Smooth muscle cell (in vitro differentiated cells): ENCODE measurements around the gene ZNF615. TPM values are rescaled to one million over a fixed set of nuclear protein-coding genes. Genes with fewer than 3 reads are reported as not detected.
A peak's percentile ranks its signal among the peaks of the same experiment; 100 is the strongest.
"Not testable (repeated sequence)": the region's sequence is repeated elsewhere in the genome, so short reads cannot be mapped to it uniquely, and the experiment has no call there.

Source experiments
- DNase-seq: peaks from one replicate; lab custom pipeline; 2025; ENCODE audit not compliant: unreplicated experiment; lab: John Stamatoyannopoulos, UW
- H2AFZ ChIP-seq: fragments of 200-600 bp; sonication (generic); 2 replicates; pipeline ENCODE4 v1.6.0; 2016; ENCODE audit warnings: antibody characterized with exemption, low read depth, mild to moderate bottlenecking
- H3F3A ChIP-seq: fragments of 200-600 bp; sonication (generic); 2 replicates; pipeline ENCODE4 v1.6.0; 2017; ENCODE audit warnings: antibody characterized with exemption, low read depth
- H3K27ac ChIP-seq: fragments of 200-600 bp; sonication (generic); 2 replicates; pipeline ENCODE4 v1.5.1; 2016; ENCODE audit warnings: low read depth, mild to moderate bottlenecking
- H3K27me3 ChIP-seq: fragments of 200-600 bp; sonication (generic); 2 replicates; pipeline ENCODE4 v1.6.1; 2016; ENCODE audit warnings: low read depth, mild to moderate bottlenecking
- H3K36me3 ChIP-seq: fragments of 200-600 bp; sonication (generic); 2 replicates; pipeline ENCODE4 v1.5.1; 2016; ENCODE audit warnings: low read depth
- H3K4me1 ChIP-seq: fragments of 200-600 bp; sonication (generic); 2 replicates; pipeline ENCODE4 v1.5.1; 2016; ENCODE audit warnings: low read depth
- H3K4me2 ChIP-seq: fragments of 200-600 bp; sonication (generic); 2 replicates; pipeline ENCODE4 v1.6.0; 2016; ENCODE audit warnings: mild to moderate bottlenecking
- H3K4me3 ChIP-seq: fragments of 200-600 bp; sonication (generic); 2 replicates; pipeline ENCODE4 v1.5.1; 2016; ENCODE audit warnings: mild to moderate bottlenecking
- H3K79me2 ChIP-seq: fragments of 200-600 bp; sonication (generic); 2 replicates; pipeline ENCODE4 v1.6.0; 2016; ENCODE audit warnings: low read depth, mild to moderate bottlenecking
- H3K9ac ChIP-seq: fragments of 200-600 bp; sonication (generic); 2 replicates; pipeline ENCODE4 v1.6.0; 2016; ENCODE audit warnings: low read depth
- H3K9me3 ChIP-seq: fragments of 200-600 bp; sonication (generic); replicated peaks from 2 replicates; pipeline ENCODE4 v1.5.1; 2016; ENCODE audit warnings: low read depth
- H4K20me1 ChIP-seq: fragments of 200-600 bp; sonication (generic); 2 replicates; pipeline ENCODE4 v1.6.0; 2016; ENCODE audit warnings: low read depth
- WGBS: methylation state at CpG from one replicate; pipeline ENCODE4 v1.1.7; 2016; ENCODE audit warnings: low lambda C conversion rate; 5-methylcytosine and 5-hydroxymethylcytosine counted together
- polyA plus RNA-seq: library from polyadenylated mRNA; unstranded; fragments of >200 nt; fragmentation: Nextera tagmentation; extraction: Ambion mirVana; gene quantifications from 2 replicates; pipeline ENCODE4 v1.2.1, GENCODE V29; 2016
- total RNA-seq: library from RNA; depleted of rRNA; stranded (reverse); fragments of >200 nt; gene quantifications from 2 replicates; pipeline ENCODE4 v1.2.3, GENCODE V29; 2014
- TF ChIP-seq, protein P1 (sequence below): fragments of 200-600 bp; sonication (generic); IDR thresholded peaks from 2 replicates; pipeline ENCODE4 v1.5.1; 2017; ENCODE audit warnings: borderline replicate concordance, mild to moderate bottlenecking, antibody characterized with exemption; ENCODE audit not compliant: insufficient read depth, poor library complexity, severe bottlenecking

Gene ZNF615
- total and polyA plus RNA-seq, 2 experiments from 2014 or later = 4.5 to 23.6 TPM

- Histone ChIP-seq H3K4me3 (no peak overlapping the region), H3K36me3 (peaks cover 38% of the 10 kb centered on the region), H4K20me1 (no peaks in the 10 kb centered on the region), H3K4me2 (no peak overlapping the region), H3K27me3 (no peaks in the 10 kb centered on the region), H2AFZ (no peak overlapping the region), H3F3A (no peaks in the 10 kb centered on the region), H3K4me1 (no peaks in the 10 kb centered on the region), H3K9ac (no peak overlapping the region), H3K27ac (no peak overlapping the region), H3K9me3 (peaks cover 34% of the 10 kb centered on the region), H3K79me2 (no peaks in the 10 kb centered on the region)
- no peak for DNase-seq
- WGBS = 80% methylated on average over 4 of the region's 4 CpGs
- TF ChIP-seq, protein P1, sequence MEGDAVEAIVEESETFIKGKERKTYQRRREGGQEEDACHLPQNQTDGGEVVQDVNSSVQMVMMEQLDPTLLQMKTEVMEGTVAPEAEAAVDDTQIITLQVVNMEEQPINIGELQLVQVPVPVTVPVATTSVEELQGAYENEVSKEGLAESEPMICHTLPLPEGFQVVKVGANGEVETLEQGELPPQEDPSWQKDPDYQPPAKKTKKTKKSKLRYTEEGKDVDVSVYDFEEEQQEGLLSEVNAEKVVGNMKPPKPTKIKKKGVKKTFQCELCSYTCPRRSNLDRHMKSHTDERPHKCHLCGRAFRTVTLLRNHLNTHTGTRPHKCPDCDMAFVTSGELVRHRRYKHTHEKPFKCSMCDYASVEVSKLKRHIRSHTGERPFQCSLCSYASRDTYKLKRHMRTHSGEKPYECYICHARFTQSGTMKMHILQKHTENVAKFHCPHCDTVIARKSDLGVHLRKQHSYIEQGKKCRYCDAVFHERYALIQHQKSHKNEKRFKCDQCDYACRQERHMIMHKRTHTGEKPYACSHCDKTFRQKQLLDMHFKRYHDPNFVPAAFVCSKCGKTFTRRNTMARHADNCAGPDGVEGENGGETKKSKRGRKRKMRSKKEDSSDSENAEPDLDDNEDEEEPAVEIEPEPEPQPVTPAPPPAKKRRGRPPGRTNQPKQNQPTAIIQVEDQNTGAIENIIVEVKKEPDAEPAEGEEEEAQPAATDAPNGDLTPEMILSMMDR = no peak
These were observed 36.4 kb downstream of the ZNF615 start for GRCh38 chr19:51971624-51972023.

GRCh38 chr19:51970718-51971117 lies 37.3 kb downstream of the ZNF615 start:
- H3K9me3 ChIP-seq = peaks cover 41% of the 10 kb centered on the region
- H3K36me3 ChIP-seq = peaks cover 42% of the 10 kb centered on the region

DNA sequence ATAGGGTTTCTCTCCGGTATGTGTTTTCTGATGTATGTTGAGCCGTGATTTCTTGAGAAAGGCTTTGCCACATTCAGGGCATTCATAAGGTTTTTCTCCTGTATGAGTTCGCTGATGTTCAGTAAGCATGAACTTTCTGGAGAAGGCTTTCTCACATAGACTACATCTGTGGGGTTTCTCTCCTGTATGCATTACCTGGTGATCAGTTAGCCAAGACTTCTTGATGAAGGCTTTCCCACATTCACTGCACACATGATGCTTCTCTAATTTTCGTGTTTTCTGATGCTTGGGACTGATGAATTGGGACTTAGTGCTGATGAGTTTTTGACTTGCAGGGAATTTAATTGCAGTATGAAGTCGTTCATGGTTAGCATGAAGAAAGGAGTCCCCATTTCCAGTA lies 42.4 kb downstream of the ZNF615 start:
- Histone ChIP-seq H3K9me3 (peaks cover 45% of the 10 kb centered on the region), H3K4me3 (no peak overlapping the region), H3K27ac (no peak overlapping the region), H3K4me1 (no peaks in the 10 kb centered on the region), H3F3A (no peaks in the 10 kb centered on the region), H4K20me1 (no peaks in the 10 kb centered on the region), H3K36me3 (peaks cover 35% of the 10 kb centered on the region), H3K27me3 (no peaks in the 10 kb centered on the region), H3K79me2 (no peaks in the 10 kb centered on the region), H2AFZ (no peak overlapping the region), H3K4me2 (no peak overlapping the region), H3K9ac (no peak overlapping the region)
- TF ChIP-seq, protein P1 = no peak
- 89% methylated on average over 5 of the region's 5 CpGs for WGBS
- no peak for DNase-seq

More at GRCh38 chr19:51970718-51971117, 37.3 kb downstream of the ZNF615 start:
- H2AFZ ChIP-seq = no peak overlapping the region
- H3K4me1 ChIP-seq = no peaks in the 10 kb centered on the region
- no peak overlapping the region for H3K9ac ChIP-seq
- no peak overlapping the region for H3K27ac ChIP-seq
- H3K4me3 ChIP-seq = no peak overlapping the region
- H3K4me2 ChIP-seq = no peak overlapping the region
- no peaks in the 10 kb centered on the region for H3K27me3 ChIP-seq
- WGBS = 86% methylated on average over 1 of the region's 1 CpG
- no peaks in the 10 kb centered on the region for H3K79me2 ChIP-seq
- no peaks in the 10 kb centered on the region for H3F3A ChIP-seq
- TF ChIP-seq, protein P1 = no peak
- no peaks in the 10 kb centered on the region for H4K20me1 ChIP-seq
- DNase-seq = no peak

DNA sequence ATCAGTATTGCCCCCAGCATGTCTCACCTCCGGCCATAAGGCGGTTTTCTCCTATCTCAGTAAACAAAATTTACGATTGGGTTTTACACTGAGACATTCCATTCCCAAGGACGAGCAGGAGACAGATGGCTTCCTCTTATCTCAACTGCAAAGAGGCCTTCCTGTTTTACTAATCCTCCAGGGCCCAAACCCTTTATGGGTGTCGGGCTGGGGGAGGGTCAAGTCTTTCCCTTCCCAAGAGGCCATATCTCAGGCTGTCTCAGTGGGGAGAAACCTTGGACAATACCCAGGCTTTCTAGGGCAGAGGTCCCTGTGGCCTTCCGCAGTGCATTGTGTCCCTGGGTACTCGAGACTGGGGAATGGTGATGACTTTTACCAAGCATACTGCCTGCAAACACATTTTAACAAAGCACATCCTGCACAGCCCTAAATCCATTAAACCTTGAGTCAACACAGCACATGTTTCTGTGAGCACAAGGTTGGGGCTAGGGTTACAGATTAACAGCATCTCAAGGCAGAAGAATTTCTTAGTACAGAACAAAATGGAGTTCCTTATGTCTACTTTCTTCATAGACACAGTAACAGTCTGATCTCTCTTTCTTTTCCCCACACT lies 47.3 kb downstream of the ZNF615 start:
- peaks cover 14% of the 10 kb centered on the region for H3K36me3 ChIP-seq
- not testable (repeated sequence) for H3F3A ChIP-seq, H3K27ac ChIP-seq, DNase-seq, H3K79me2 ChIP-seq, H4K20me1 ChIP-seq, H3K27me3 ChIP-seq, H3K9ac ChIP-seq, H2AFZ ChIP-seq, H3K4me3 ChIP-seq, H3K4me1 ChIP-seq
- peak overlapping the region; percentile 26 for H3K4me2 ChIP-seq
- 34% methylated on average over 7 of the region's 7 CpGs for WGBS
- H3K9me3 ChIP-seq = peaks cover 20% of the 10 kb centered on the region
